GM12872 (cell line): ENCODE results near the gene GOLGB1.

Source experiments
- CTCF ChIP-seq: IDR thresholded peaks from 3 replicates; pipeline ENCODE4 v1.5.1; 2011; ENCODE audit warnings: low read depth, mild to moderate bottlenecking, low read length, moderate library complexity; ENCODE audit not compliant: insufficient read depth

The GOLGB1 gene

DNA sequence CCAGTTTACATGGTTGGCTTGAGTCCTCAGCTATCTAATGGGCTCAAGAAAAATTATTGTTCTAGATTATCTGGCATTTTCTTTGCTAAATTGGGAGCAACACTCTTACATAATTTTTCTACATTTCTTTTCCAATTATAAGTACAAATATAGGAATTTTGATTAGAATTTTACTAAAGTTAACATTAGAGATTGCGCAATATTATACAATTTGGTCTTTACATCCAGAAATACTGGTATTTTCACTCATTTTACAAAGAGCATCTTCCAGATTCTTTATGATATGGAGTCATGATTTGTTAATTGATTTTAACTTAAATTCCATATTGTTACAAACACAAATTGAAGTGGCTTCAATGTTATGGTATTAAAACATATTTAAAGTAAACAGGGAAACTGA is 19.7 kb upstream of the GOLGB1 start:
- no peak for TF ChIP-seq CTCF

DNA sequence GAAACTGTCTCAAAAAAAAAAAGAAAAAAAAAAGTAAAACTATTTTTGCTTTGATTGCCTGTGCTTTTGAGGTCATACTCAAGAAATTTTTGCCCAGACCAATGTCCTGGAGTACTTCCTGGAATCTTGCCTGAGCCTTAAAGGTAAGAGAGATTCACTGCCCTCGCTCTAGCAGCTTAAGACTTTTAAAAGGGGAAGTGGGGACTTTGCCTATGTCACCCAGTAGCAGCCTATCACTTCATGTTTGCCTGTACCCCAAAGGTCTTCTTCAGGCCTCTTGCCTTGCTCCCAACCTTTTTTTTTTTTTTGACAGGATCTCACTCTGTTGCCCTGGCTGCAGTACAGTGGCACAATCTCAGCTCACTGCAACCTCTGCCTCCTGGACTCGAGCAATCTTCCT is 18.9 kb upstream of the GOLGB1 start:
- no peak for TF ChIP-seq CTCF

DNA sequence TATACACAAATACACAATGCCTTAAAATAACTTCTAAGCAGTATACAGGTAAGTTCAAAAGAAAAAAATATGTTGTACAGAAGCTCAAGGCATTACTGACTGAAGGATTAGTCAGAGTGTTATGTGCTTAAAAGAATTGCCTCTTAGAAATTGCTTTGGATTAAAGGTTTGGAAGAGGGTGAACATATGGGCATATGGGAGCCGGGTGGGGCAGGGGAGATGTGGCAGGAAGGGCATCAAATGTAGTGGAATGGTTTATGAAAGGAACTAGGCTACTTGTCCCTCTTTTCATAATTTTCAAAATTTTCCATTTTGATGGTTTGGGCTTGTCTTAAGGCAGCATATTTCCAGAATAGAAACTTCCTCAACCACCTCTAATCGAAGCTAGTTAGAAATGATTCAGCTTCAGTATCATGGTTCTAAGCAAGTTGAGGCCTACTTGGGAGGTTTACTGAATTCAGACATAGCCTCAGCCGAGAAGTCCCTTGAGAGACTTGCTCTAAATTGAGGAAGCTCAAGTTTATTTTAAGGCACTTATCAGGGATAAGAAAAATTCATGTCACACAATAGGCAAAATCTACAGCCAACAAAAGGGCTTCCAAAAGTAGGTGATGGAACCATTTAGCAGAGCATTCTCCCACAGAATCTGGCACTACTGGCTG is 10.1 kb upstream of the GOLGB1 start:
- no peak for TF ChIP-seq CTCF

DNA sequence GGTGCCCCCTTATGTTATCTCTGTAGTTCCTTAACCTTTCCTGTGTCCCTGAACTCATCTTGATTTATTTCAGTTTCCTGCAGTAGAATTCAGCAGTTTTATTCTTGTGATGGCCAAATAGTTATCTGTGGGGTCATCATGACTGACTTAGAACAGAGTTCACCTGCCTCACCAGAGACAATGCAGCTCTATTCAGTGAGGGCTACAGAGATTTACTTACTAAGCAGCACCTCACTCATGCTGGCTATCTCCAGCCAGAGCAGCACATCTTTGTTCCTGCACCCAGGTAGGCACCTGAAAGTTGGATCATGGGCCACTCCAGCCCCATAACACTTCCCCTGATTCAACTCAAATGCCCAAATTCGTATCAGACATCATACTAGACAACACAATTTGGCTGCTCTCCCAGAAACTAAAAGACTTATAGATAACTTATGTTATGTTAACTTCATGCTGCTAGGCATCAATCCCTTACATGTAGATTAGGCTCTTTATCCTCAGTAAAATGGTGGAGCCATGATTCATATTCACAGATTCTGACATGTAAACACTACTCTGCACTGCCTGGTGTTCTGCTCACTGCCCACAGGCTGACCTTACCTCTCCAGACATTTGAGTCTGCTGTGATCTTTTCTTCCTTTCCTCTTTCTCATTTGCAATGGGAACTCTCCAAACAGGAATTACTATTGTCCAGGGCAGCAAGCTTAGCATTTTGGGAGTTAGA is 9.3 kb upstream of the GOLGB1 start:
- no peak for TF ChIP-seq CTCF

GRCh38 chr3:121757812-121758545 is 8.4 kb upstream of the GOLGB1 start:
- no peak for TF ChIP-seq CTCF

GRCh38 chr3:121757087-121757811 is 7.7 kb upstream of the GOLGB1 start:
- TF ChIP-seq CTCF = no peak

DNA sequence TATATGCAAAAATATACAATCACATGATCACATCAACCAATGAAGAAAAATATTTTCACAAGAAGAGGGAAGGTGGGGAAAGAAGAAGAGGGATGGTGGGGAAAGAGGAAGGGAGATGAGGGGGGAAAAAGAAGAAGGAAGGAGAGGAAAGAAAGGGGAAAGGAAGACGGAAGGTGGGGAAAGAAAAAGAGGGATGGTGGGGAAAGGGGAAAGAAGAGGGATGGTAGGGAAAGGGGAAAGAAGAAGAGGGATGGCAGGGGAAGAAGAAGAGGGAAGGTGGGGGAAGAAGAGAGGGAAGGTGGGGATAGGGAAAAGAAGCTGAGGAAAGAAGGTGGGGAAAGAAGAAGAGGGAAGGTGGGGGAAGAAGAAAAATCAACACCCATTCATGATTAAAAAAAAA is 3.2 kb upstream of the GOLGB1 start:
- no peak for TF ChIP-seq CTCF
